ENCODE measurements around the gene NPLOC4.

Gene NPLOC4

DNA sequence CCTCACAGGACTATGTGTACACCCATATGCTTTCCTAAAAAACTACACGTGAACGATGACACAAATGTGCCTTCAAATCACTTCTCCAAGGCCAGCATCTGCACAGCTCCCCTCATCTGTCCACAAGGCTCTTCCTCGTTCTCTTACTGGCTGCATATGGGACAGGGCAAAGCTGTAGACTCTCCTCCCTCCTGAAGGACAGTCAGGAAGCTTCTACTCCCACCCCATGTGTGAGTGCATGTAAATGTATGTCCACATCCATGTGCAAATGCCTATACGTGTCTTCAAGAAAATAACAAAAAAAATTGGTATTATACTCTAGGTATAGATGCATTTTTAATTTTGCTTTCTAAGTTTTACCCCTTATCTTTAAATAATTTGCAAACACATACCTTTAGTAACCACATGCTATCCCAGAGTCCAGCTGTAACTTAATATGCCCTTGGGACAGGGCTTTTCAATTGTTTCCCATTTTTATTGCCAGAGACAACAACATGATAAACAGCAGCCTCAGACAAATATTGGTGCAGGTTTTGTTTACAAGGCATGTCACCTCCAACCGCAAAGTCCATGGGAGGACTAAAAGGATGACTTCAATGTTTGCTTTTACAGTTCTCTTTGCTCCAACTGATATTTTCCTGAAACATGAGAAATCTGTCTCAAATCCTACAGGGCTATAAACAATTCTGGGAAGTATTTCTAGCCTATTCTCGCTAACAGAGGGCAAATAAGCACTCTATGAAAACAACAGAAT, 53.1 kb downstream of the NPLOC4 start:
- TF ChIP-seq, protein P1, sequence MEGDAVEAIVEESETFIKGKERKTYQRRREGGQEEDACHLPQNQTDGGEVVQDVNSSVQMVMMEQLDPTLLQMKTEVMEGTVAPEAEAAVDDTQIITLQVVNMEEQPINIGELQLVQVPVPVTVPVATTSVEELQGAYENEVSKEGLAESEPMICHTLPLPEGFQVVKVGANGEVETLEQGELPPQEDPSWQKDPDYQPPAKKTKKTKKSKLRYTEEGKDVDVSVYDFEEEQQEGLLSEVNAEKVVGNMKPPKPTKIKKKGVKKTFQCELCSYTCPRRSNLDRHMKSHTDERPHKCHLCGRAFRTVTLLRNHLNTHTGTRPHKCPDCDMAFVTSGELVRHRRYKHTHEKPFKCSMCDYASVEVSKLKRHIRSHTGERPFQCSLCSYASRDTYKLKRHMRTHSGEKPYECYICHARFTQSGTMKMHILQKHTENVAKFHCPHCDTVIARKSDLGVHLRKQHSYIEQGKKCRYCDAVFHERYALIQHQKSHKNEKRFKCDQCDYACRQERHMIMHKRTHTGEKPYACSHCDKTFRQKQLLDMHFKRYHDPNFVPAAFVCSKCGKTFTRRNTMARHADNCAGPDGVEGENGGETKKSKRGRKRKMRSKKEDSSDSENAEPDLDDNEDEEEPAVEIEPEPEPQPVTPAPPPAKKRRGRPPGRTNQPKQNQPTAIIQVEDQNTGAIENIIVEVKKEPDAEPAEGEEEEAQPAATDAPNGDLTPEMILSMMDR (IDR thresholded peaks at IDR 0.05): no peak

GRCh38 chr17:81582749-81583148, 54.2 kb downstream of the NPLOC4 start:
- TF ChIP-seq, protein P1 (IDR thresholded peaks at IDR 0.05): no peak

DNA sequence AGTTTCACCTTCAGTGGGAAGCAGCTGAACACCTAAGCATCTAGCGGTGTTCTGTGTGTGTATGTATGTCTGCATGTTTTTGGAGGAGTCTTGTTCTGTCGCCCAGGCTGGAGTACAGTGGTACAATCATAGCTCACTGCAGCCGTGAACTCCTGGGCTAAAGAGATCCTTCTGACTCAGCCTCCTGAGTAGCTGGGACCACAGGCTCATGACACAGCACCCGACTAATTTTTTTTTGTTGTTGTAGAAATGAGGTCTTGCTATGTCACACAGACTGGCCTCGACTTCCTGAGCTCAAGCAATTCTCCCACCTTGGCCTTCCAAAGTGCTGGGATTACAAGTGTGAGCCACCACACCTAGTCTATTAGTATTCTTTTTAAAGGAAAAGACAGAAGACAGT, 54.6 kb downstream of the NPLOC4 start:
- TF ChIP-seq, protein P1 (IDR thresholded peaks at IDR 0.05): no peak

DNA sequence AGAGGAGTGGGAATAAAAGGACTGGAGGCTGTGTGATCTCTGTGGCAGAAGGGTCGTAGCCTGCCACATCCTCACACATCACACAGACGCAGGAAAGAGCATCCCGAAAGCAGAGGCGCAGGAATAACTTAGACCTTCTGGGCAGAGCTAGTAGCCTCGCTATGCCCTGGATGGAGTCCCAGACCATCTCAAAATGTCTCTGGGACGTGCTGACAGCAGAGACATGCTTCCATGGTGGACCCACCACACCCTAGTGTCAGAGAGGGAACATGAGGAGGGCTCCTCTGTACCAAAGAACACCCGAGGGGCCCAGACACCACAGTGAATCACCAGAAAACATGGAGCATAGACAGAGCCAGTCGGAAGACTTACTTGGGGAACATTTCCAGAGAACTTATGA, 55.2 kb downstream of the NPLOC4 start:
- TF ChIP-seq, protein P1 (IDR thresholded peaks at IDR 0.05): no peak

GRCh38 chr17:81580481-81580880, 56.4 kb downstream of the NPLOC4 start:
- TF ChIP-seq, protein P1 (IDR thresholded peaks at IDR 0.05): no peak

DNA sequence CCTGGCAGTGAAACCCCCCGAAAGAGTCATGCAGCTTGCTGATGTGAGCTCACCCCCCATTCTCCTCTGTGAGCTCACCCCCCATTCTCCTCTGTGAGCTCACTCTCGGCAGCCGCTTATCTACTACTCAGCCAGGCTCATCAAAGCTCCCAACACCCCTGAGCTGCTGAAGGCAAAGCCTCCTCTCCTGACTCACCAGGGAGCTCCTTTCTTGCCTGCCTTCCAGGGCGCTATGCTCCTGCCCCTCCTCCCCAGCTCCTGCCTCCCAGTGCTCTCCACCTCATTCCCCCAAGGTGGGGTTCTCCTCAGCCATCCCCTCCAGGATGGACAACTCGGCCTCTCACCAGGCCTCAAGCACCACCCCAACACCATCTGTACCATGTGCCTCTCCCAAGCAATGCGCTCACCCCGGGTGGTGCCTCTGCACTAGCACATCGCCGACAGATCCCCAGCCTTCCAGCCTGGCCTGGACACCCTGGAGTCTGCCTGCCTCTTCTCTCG, 57.0 kb downstream of the NPLOC4 start:
- TF ChIP-seq, protein P1 (IDR thresholded peaks at IDR 0.05): no peak

DNA sequence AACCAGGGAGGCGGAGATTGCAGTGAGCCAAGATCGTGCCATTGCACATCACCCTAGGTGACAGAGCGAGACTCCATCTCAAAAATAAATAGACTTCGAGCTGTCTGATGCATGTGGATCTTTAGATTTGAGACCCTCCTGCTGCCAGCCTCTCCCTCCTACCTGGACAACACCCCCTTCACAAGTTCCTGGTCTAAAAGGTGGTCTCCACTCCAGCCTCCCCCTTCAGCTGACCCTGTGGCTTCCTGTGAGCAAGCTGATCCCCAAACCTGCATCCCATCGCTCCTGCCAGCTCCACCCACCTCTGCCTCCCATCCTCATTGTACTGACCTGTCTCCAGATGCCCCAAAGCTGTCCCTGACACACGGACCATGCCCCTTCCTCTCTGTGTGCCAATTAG, 57.6 kb downstream of the NPLOC4 start:
- TF ChIP-seq, protein P1 (IDR thresholded peaks at IDR 0.05): no peak

All from LNCAP (cell line).